Trophoblast cell (in vitro differentiated cells and primary cell): ENCODE data around the gene TMEM174.

Experiments used
- DNase-seq, 2 donors: peaks; one replicate each; pipeline ENCODE4 v3.0.0-alpha.2; 2016
- H2AFZ ChIP-seq: 2 replicates; pipeline ENCODE4 v1.6.1; 2013; ENCODE audit warnings: low read length, moderate library complexity, mild to moderate bottlenecking; ENCODE audit not compliant: insufficient read depth, poor library complexity
- H2AK5ac ChIP-seq: 2 replicates; pipeline ENCODE4 v1.6.1; 2013; ENCODE audit warnings: mild to moderate bottlenecking, low read length
- H2BK120ac ChIP-seq: 2 replicates; pipeline ENCODE4 v1.6.1; 2013; ENCODE audit warnings: low read length, mild to moderate bottlenecking, moderate library complexity; ENCODE audit not compliant: insufficient read depth, poor library complexity
- H2BK12ac ChIP-seq: 2 replicates; pipeline ENCODE4 v1.6.1; 2013; ENCODE audit warnings: mild to moderate bottlenecking, low read length, moderate library complexity
- H2BK5ac ChIP-seq: 2 replicates; pipeline ENCODE4 v1.6.1; 2013; ENCODE audit warnings: low read length, low read depth, moderate library complexity, mild to moderate bottlenecking; ENCODE audit not compliant: poor library complexity
- H3K14ac ChIP-seq: 2 replicates; pipeline ENCODE4 v1.6.1; 2013; ENCODE audit warnings: mild to moderate bottlenecking, low read length
- H3K18ac ChIP-seq: 2 replicates; pipeline ENCODE4 v1.6.1; 2013; ENCODE audit warnings: mild to moderate bottlenecking, low read length
- H3K23ac ChIP-seq: 2 replicates; pipeline ENCODE4 v1.6.1; 2013; ENCODE audit warnings: low read length
- H3K27ac ChIP-seq: 2 replicates; pipeline ENCODE4 v1.5.1; 2013; ENCODE audit warnings: low read depth, mild to moderate bottlenecking, inconsistent platforms, low read length, moderate library complexity
- H3K27me3 ChIP-seq: 2 replicates; pipeline ENCODE4 v1.6.1; 2013; ENCODE audit warnings: inconsistent platforms, mild to moderate bottlenecking, low read length, moderate library complexity; ENCODE audit not compliant: insufficient read depth
- H3K36me3 ChIP-seq, 2 experiments: 1 replicate in 1 of 2; 2 replicates in 1 of 2; pipeline ENCODE4 v1.6.1; 2013; ENCODE audit warnings: low read length in 2 of 2, mild to moderate bottlenecking in 2 of 2, moderate library complexity in 1 of 2; ENCODE audit not compliant: insufficient read depth in 2 of 2, control insufficient read depth in 1 of 2
- H3K4ac ChIP-seq: 2 replicates; pipeline ENCODE4 v1.6.1; 2013; ENCODE audit warnings: low read depth, mild to moderate bottlenecking, low read length, moderate library complexity
- H3K4me1 ChIP-seq, 2 experiments: 1 replicate in 1 of 2; 2 replicates in 1 of 2; pipeline ENCODE4 v1.6.1; 2013; ENCODE audit warnings: low read length in 2 of 2, mild to moderate bottlenecking in 2 of 2, moderate library complexity in 1 of 2; ENCODE audit not compliant: insufficient read depth in 2 of 2, control insufficient read depth in 1 of 2
- H3K4me2 ChIP-seq: 2 replicates; pipeline ENCODE4 v1.6.1; 2013; ENCODE audit warnings: inconsistent platforms, mild to moderate bottlenecking, low read length, moderate library complexity
- H3K4me3 ChIP-seq: 2 replicates; pipeline ENCODE4 v1.5.1; 2013; ENCODE audit warnings: mild to moderate bottlenecking, low read depth, low read length, inconsistent platforms
- H3K79me1 ChIP-seq: one replicate; pipeline ENCODE4 v1.6.1; 2013; ENCODE audit warnings: low read length
- H3K79me2 ChIP-seq: 2 replicates; pipeline ENCODE4 v1.6.1; 2013; ENCODE audit warnings: low read length, mild to moderate bottlenecking; ENCODE audit not compliant: control insufficient read depth, insufficient read depth, poor library complexity
- H3K9ac ChIP-seq: 2 replicates; pipeline ENCODE4 v1.6.1; 2013; ENCODE audit warnings: mild to moderate bottlenecking, low read length
- H3K9me3 ChIP-seq: 2 replicates; pipeline ENCODE4 v1.6.1; 2013; ENCODE audit warnings: low read depth, mild to moderate bottlenecking, control low read depth, inconsistent platforms, low read length; ENCODE audit not compliant: insufficient read depth
- H4K12ac ChIP-seq: 2 replicates; pipeline ENCODE4 v1.6.1; 2013; ENCODE audit warnings: low read depth, mild to moderate bottlenecking, low read length, moderate library complexity
- H4K8ac ChIP-seq: 2 replicates; pipeline ENCODE4 v1.6.1; 2013; ENCODE audit warnings: low read depth, mild to moderate bottlenecking, low read length, moderate library complexity
- H4K91ac ChIP-seq: one replicate; pipeline ENCODE4 v1.6.1; 2013; ENCODE audit warnings: low read depth, mild to moderate bottlenecking, low read length, moderate library complexity
- WGBS: extraction: QIAGEN DNeasy Blood & Tissue Kit; methylation state at CpG from one replicate; pipeline ENCODE4 v1.1.7; 2013; ENCODE audit warnings: missing lambda C conversion rate; ENCODE audit not compliant: insufficient read length, insufficient coverage; ENCODE audit errors: extremely low coverage; 5-methylcytosine and 5-hydroxymethylcytosine counted together

The TMEM174 gene

GRCh38 chr5:73188764-73189531 lies 16.0 kb downstream of the TMEM174 start:
- no peak overlapping the region for H3K4me2 ChIP-seq
- H3K14ac ChIP-seq, result no peak overlapping the region
- no peaks in the 10 kb centered on the region for H3K36me3 ChIP-seq
- WGBS, result no CpG with 5 or more reads among the region's 2 CpGs
- H3K27me3 ChIP-seq, result no peaks in the 10 kb centered on the region
- no peak overlapping the region for H3K27ac ChIP-seq
- DNase-seq, result no peak
- no peak overlapping the region for H2BK12ac ChIP-seq
- H2BK120ac ChIP-seq, result no peak overlapping the region
- H3K9ac ChIP-seq, result no peak overlapping the region
- no peak overlapping the region for H3K18ac ChIP-seq
- H3K23ac ChIP-seq, result no peak overlapping the region
- H3K4ac ChIP-seq, result no peak overlapping the region
- H3K4me3 ChIP-seq, result no peak overlapping the region
- H4K12ac ChIP-seq, result no peak overlapping the region
- H4K8ac ChIP-seq, result no peak overlapping the region
- no peak overlapping the region for H2AK5ac ChIP-seq
- no peaks in the 10 kb centered on the region for H3K79me1 ChIP-seq
- H3K79me2 ChIP-seq, result no peaks in the 10 kb centered on the region
- peaks cover 3% of the 10 kb centered on the region for H3K9me3 ChIP-seq
- H4K91ac ChIP-seq, result no peak overlapping the region
- no peak overlapping the region for H2AFZ ChIP-seq
- no peak overlapping the region for H2BK5ac ChIP-seq
- peaks cover 0 to 2% of the 10 kb centered on the region in 2 experiments for H3K4me1 ChIP-seq

GRCh38 chr5:73189871-73190376 lies 16.9 kb downstream of the TMEM174 start:
- DNase-seq, result no peak
- H3K36me3 ChIP-seq, result no peaks in the 10 kb centered on the region

GRCh38 chr5:73192370-73192769 lies 19.4 kb downstream of the TMEM174 start:
- Histone ChIP-seq H3K79me1 (no peaks in the 10 kb centered on the region), H4K8ac (no peak overlapping the region), H3K23ac (no peak overlapping the region), H3K14ac (no peak overlapping the region), H3K79me2 (no peaks in the 10 kb centered on the region), H2BK5ac (no peak overlapping the region), H2BK120ac (no peak overlapping the region), H2AK5ac (no peak overlapping the region), H3K18ac (no peak overlapping the region), H4K12ac (no peak overlapping the region), H4K91ac (no peak overlapping the region), H3K36me3 (no peaks in the 10 kb centered on the region), H3K9ac (no peak overlapping the region), H2BK12ac (no peak overlapping the region), H3K27ac (no peak overlapping the region), H2AFZ (no peak overlapping the region), H3K9me3 (peaks cover 1% of the 10 kb centered on the region), H3K4ac (no peak overlapping the region), H3K4me2 (no peak overlapping the region), H3K4me1 (peaks cover 0 to 2% of the 10 kb centered on the region in 2 experiments), H3K4me3 (no peak overlapping the region), H3K27me3 (no peaks in the 10 kb centered on the region)
- no peak for DNase-seq
- WGBS, result no CpG with 5 or more reads among the region's 4 CpGs

More at GRCh38 chr5:73189871-73190376, 16.9 kb downstream of the TMEM174 start:
- Histone ChIP-seq H4K12ac (no peak overlapping the region), H2BK5ac (no peak overlapping the region), H2BK12ac (no peak overlapping the region), H2BK120ac (no peak overlapping the region), H3K4me1 (peaks cover 0 to 2% of the 10 kb centered on the region in 2 experiments), H4K91ac (no peak overlapping the region), H4K8ac (no peak overlapping the region), H3K79me2 (no peaks in the 10 kb centered on the region), H3K79me1 (no peaks in the 10 kb centered on the region), H2AK5ac (no peak overlapping the region), H3K14ac (no peak overlapping the region), H3K27me3 (no peaks in the 10 kb centered on the region), H3K4me2 (no peak overlapping the region), H3K18ac (no peak overlapping the region), H3K23ac (no peak overlapping the region), H3K4ac (no peak overlapping the region), H3K9ac (no peak overlapping the region), H2AFZ (no peak overlapping the region), H3K9me3 (peaks cover 1% of the 10 kb centered on the region), H3K27ac (no peak overlapping the region), H3K4me3 (no peak overlapping the region)
- WGBS, result no CpG with 5 or more reads among the region's 6 CpGs

GRCh38 chr5:73193592-73193991 lies 20.6 kb downstream of the TMEM174 start:
- Histone ChIP-seq H3K4me3 (no peak overlapping the region), H3K9ac (no peak overlapping the region), H3K4ac (no peak overlapping the region), H2AK5ac (no peak overlapping the region), H3K79me2 (no peaks in the 10 kb centered on the region), H4K91ac (no peak overlapping the region), H2AFZ (no peak overlapping the region), H4K8ac (no peak overlapping the region), H3K4me1 (peaks cover 0 to 2% of the 10 kb centered on the region in 2 experiments), H3K27me3 (no peaks in the 10 kb centered on the region), H3K79me1 (no peaks in the 10 kb centered on the region), H3K23ac (no peak overlapping the region), H3K18ac (no peak overlapping the region), H2BK5ac (no peak overlapping the region), H3K4me2 (no peak overlapping the region), H3K27ac (no peak overlapping the region), H4K12ac (no peak overlapping the region), H2BK120ac (no peak overlapping the region), H3K14ac (no peak overlapping the region), H2BK12ac (no peak overlapping the region), H3K9me3 (peaks cover 1% of the 10 kb centered on the region), H3K36me3 (no peaks in the 10 kb centered on the region)
- WGBS, result no CpG with 5 or more reads among the region's 4 CpGs
- DNase-seq, result no peak
